ENCODE measurements around the gene SMAD6. TPM values are rescaled to one million over a fixed set of nuclear protein-coding genes. Genes with fewer than 3 reads are reported as not detected.

Gene SMAD6
- total RNA-seq, 4 donors from 2014 or later = 1.7 to 6.3 (median 3.8) TPM

DNA sequence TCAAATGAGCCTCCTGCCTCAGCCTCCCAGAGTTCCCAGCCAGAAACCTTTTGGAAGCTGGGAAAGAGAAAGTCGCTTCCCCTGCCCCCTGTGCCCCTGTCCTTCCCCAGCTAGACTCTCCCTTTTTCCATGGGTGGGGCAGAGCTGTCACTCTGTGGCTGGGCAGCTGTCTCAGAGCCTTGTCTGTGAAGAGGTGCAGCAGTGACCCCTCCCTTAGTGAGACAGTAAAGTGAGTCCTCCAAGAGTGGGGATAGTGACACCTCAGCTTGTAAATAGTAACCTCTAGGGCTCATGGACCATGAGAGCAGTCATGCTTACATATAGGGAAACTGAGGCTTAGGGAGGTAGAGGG lies 76.3 kb downstream of the SMAD6 start:
- 100% methylated on average over 1 of the region's 1 CpG; no CpG with 5 or more reads in 1 of the 2 donors for WGBS, 2 donors
- TF ChIP-seq, protein P1, sequence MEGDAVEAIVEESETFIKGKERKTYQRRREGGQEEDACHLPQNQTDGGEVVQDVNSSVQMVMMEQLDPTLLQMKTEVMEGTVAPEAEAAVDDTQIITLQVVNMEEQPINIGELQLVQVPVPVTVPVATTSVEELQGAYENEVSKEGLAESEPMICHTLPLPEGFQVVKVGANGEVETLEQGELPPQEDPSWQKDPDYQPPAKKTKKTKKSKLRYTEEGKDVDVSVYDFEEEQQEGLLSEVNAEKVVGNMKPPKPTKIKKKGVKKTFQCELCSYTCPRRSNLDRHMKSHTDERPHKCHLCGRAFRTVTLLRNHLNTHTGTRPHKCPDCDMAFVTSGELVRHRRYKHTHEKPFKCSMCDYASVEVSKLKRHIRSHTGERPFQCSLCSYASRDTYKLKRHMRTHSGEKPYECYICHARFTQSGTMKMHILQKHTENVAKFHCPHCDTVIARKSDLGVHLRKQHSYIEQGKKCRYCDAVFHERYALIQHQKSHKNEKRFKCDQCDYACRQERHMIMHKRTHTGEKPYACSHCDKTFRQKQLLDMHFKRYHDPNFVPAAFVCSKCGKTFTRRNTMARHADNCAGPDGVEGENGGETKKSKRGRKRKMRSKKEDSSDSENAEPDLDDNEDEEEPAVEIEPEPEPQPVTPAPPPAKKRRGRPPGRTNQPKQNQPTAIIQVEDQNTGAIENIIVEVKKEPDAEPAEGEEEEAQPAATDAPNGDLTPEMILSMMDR (IDR thresholded peaks at IDR 0.05) = no peak
- TF ChIP-seq POLR2A (IDR thresholded peaks at IDR 0.05) = no peak
- Histone ChIP-seq H3K4me3 (no peak overlapping the region), H3K36me3 (no peaks in the 10 kb centered on the region), H3K4me1 (peaks cover 0 to 25% (median 10%) of the 10 kb centered on the region in 3 donors), H3K27me3 (no peaks in the 10 kb centered on the region), H3K27ac (no peak overlapping the region), H3K9me3 (no peaks in the 10 kb centered on the region)
- no peak for DNase-seq
- intact Hi-C loops (cut with DNase I) = no loop called here

DNA sequence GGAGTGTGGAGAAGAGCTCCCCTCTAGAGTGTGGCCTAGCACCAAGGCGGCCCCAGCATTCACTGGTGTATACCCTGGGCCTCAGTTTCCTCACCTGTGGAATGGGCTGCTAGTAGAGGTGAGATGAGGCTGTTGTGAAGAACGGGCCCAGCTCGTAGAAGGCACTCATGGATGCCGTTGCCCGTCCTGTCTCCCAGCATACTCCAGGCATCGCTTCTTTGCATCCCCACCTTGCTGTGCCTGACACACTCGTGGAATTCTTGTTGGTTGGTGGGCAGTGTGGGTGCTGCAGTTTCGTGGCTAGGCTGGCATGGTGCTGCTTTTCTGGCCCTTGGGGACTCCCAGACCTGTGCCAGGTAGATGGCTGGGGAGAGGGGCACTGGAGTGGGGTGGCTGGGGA lies 76.7 kb downstream of the SMAD6 start:
- Histone ChIP-seq H3K9me3 (no peaks in the 10 kb centered on the region), H3K36me3 (no peaks in the 10 kb centered on the region), H3K27ac (no peak overlapping the region), H3K4me1 (peaks cover 0 to 21% (median 6%) of the 10 kb centered on the region in 3 donors), H3K27me3 (no peaks in the 10 kb centered on the region), H3K4me3 (no peak overlapping the region)
- 79% methylated on average over 7 of the region's 8 CpGs; no CpG with 5 or more reads in 1 of the 2 donors for WGBS, 2 donors
- DNase-seq = no peak
- TF ChIP-seq POLR2A (IDR thresholded peaks at IDR 0.05) = no peak
- intact Hi-C loops (cut with DNase I) = no loop called here

DNA sequence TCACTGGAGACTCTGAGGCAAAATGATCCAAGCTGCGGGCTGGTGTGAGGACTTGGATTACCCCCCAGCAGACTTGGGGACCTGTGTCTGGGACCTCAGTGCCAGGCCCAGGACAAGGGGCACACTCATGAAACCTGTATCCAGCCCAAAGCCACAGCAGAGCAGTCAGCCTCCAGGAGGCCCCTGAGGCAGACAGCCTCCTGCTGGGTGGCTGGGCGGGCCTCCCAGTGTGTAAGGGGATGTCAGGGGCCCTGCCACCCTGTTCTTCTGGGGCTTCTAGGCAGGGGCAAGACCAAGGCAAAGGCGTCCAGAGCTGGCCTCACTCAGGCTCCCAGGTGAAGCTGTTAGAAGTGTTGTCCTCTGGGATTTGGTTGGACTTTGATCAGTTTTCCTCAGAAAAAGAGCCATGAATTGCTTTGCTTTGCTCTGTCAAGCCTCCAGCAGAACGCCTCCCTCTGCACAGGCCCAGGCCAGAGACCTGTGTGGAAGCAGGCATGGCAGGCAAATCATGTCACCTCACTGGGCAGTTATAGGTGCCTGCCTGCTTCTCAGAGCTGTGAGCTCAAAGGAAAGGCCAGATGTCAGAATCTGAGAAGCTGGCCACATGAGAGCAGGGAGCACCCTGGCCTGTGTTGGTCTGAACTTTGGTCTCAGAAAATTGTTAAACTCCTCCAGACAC lies 77.4 kb downstream of the SMAD6 start:
- TF ChIP-seq, protein P1 (IDR thresholded peaks at IDR 0.05) = no peak
- no peak for TF ChIP-seq POLR2A (IDR thresholded peaks at IDR 0.05)
- H3K9me3 ChIP-seq = no peaks in the 10 kb centered on the region
- intact Hi-C loops (cut with DNase I) = no loop called here
- H3K36me3 ChIP-seq = no peaks in the 10 kb centered on the region
- peaks cover 0 to 13% (median 0%) of the 10 kb centered on the region in 3 donors for H3K4me1 ChIP-seq
- no peak overlapping the region for H3K27ac ChIP-seq
- no CpG with 5 or more reads among the region's 4 CpGs for WGBS, 2 donors
- no peak for DNase-seq
- H3K27me3 ChIP-seq = no peaks in the 10 kb centered on the region
- no peak overlapping the region for H3K4me3 ChIP-seq

DNA sequence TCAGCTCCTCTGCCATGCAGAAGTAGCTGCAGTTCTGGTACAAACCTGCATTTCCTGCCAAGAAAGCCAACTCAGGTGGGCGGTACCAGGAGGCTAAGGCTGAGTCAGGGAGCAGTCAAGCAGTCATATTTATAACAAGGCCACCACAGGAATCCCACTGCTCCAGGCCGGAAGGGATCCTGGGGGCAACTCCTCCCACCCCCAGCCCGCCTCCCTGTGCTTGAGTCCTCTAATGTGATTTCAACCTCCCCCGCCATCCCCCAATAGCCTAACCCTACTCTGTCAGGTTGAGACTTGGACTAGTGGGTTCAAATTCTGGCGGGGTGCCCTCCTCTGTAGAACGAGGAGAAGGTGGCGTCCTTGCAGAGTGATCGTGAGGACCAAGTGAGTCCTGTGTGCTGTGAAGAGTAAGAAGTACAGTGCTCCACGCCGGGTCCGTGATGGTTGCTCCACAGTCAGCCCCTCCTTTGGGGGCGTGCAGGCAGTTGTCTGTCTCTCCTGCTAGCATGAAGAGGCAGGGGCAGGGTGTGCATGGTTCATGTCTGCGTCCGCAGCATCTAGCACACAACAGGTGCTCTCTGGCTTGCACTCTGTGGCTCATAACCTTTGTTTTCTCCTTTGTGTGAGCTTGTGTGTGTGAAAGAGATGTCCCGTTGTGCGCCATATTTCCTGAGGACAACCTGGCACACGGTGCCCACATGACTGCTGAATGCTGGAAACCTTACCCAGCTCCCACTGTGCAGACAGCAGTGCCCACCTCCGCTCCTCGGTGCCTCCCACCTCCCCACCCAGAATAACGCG lies 78.3 kb downstream of the SMAD6 start:
- WGBS, 2 donors = 80 to 87% methylated on average over 9 to 11 of the region's 21 CpGs
- intact Hi-C loops (cut with DNase I) = no loop called here
- Histone ChIP-seq H3K4me3 (no peak overlapping the region), H3K4me1 (peaks cover 0 to 4% (median 0%) of the 10 kb centered on the region in 3 donors), H3K9me3 (no peaks in the 10 kb centered on the region), H3K27me3 (no peaks in the 10 kb centered on the region), H3K27ac (no peak overlapping the region), H3K36me3 (no peaks in the 10 kb centered on the region)
- no peak for DNase-seq
- TF ChIP-seq, protein P1 (IDR thresholded peaks at IDR 0.05) = no peak
- TF ChIP-seq POLR2A (IDR thresholded peaks at IDR 0.05) = no peak

DNA sequence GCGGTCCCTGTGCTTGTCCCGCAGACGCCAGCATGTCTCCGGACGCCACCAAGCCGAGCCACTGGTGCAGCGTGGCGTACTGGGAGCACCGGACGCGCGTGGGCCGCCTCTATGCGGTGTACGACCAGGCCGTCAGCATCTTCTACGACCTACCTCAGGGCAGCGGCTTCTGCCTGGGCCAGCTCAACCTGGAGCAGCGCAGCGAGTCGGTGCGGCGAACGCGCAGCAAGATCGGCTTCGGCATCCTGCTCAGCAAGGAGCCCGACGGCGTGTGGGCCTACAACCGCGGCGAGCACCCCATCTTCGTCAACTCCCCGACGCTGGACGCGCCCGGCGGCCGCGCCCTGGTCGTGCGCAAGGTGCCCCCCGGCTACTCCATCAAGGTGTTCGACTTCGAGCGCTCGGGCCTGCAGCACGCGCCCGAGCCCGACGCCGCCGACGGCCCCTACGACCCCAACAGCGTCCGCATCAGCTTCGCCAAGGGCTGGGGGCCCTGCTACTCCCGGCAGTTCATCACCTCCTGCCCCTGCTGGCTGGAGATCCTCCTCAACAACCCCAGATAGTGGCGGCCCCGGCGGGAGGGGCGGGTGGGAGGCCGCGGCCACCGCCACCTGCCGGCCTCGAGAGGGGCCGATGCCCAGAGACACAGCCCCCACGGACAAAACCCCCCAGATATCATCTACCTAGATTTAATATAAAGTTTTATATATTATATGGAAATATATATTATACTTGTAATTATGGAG lies 79.1 kb downstream of the SMAD6 start:
- TF ChIP-seq, protein P1 (IDR thresholded peaks at IDR 0.05) = no peak
- TF ChIP-seq POLR2A (IDR thresholded peaks at IDR 0.05) = no peak
- no peak overlapping the region for H3K4me3 ChIP-seq
- H3K36me3 ChIP-seq = no peaks in the 10 kb centered on the region
- no peak overlapping the region for H3K27ac ChIP-seq
- intact Hi-C loops (cut with DNase I) = no loop called here
- H3K9me3 ChIP-seq = no peaks in the 10 kb centered on the region
- DNase-seq = no peak
- H3K27me3 ChIP-seq = no peaks in the 10 kb centered on the region
- H3K4me1 ChIP-seq = no peaks in the 10 kb centered on the region
- whole genome bisulfite sequencing, 2 donors = 89 to 96% methylated on average over 5 to 39 of the region's 73 CpGs
